HG03571 (cell line): ENCODE data around the gene TMSB4X.
A peak's percentile ranks its signal among the peaks of the same experiment; 100 is the strongest.
"Not testable (repeated sequence)": the region's sequence is repeated elsewhere in the genome, so short reads cannot be mapped to it uniquely, and the experiment has no call there.

Experiments
- ATAC-seq: cut with Tn5 transposase; IDR thresholded peaks from one replicate; pipeline ENCODE4 v1.9.1; 2021; ENCODE audit not compliant: unreplicated experiment

Gene TMSB4X

DNA sequence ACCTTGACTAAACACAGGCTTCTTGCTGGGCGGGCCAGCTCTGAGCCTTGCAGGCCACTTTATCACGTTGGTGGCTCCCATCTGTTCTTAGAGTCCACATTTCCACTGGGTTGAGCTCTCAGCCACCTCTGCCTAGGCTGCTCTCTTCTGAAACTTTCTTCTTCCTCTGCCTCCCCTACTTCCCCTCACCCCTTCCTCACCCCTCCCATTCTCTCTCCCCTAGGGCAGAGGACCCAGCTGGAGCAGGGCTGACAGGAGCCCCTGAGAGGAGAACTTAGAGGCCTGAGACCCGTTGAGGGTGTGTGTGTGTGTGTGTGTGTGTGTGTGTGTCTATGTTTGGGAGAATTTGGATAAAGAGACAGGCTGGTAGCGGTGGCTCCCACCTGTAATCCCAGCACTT lies 19.9 kb upstream of the TMSB4X start:
- no peak for ATAC-seq

DNA sequence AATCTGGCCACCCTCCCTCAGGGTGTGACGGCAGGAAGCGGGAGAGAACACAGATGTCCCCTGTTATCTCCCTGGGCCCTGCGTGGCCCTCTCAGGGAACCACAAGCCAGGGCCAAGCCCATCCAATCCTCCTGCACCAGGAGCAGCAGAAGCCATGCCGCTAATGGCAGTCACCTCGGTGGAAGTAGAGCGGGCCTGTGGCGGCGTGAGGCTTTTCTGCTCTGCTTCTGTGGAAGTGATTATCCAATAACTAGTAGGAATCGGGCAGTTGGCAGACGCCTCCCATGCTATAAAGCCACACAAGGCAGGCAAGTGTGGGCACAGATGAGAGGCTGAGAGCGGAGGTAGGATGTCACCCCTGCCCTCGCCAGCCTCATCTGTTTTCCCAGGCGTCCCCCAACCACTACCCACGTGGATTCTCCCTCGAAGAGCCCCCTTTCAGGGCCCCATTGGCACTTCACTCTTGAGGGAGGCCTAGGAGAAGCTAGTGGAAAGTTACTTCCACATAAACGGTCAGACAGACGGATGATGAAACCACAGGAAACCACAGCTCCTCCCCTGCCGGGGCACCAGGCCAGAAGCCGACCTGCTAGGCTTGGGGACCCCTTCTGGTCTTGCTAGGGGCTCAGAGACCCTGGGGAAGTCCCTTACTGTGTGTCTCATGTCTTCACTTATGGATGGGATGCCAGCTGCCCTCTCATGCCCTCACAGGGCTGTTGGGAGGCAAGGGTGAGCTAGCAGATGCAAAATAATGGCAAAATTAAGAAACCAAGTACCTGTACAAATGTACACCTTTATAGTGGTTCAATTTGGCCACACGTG lies 18.8 kb upstream of the TMSB4X start:
- ATAC-seq, result no peak

DNA sequence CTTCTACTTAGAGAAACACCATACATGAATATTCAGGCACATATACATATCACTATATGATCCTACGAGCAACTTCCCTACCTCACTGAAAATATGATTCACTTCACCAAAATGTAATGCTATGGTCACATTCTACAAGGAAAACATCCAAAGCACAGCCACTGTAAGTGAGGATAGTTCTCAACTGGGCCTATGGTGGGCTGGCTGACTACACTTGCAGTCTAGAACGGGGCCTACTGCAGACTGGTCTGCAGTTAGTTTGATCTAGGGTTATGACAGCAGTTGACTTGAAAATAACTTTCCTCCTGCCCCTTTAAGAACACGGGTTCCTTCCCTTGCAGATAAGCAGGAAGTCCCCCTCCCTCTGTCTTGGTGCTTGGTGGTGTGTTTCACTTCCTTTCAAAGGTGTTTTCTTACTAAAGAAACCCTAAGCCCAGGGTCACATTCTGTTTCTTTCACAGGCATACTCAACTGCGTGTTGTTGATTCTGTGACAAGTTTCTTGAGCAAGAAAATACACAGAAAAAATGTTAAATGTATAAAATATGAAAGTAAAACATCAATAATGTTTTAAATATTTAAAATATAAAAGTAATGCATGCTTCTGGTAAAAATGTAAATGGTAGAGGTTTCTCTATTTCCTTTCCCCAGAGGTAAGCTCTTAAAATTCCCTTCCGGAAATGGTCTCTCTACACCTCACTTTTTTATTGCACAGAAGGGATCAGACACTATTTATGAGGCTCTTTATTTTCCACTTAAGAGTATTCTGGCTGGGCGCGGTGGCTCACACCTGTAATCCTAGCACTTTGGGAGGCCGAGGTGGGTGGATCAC lies 18.0 kb upstream of the TMSB4X start:
- ATAC-seq, result peak; percentile 49

DNA sequence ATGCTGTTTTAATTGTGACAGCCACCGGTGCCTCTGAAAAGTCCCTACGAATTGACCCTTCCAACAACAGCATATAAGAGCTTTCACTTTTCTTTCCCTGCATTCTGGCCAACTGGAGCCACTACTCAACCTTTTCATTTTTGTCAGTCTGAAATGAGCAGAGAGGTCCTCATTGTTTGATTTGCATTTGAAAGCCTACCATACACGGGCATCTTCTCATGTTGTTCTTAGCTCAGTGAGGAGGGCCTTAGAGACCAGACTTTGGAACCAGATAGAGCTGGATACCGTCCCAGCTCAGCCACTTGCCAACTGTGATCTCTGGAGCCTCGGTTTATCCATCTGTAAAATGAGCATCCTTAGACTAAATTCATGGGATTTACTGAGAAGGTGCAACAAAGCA lies 16.9 kb upstream of the TMSB4X start:
- ATAC-seq, result no peak

DNA sequence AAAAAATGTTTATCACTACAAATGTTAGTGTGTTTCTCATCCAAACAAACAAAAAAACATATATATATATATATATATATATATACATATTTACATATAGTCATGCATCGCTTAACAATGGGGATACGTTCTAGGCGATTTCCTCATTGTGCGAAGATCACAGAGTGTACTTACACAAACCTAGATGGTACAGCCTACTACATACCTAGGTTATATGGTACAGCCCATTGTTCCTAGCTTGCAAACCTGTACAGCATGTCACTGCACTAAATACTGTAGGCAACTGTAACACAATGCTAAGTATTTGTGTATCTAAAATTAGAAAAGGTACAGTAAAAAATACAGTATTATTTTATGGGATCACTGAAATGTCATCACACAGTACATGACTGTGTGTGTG lies 16.4 kb upstream of the TMSB4X start:
- no peak for ATAC-seq

DNA sequence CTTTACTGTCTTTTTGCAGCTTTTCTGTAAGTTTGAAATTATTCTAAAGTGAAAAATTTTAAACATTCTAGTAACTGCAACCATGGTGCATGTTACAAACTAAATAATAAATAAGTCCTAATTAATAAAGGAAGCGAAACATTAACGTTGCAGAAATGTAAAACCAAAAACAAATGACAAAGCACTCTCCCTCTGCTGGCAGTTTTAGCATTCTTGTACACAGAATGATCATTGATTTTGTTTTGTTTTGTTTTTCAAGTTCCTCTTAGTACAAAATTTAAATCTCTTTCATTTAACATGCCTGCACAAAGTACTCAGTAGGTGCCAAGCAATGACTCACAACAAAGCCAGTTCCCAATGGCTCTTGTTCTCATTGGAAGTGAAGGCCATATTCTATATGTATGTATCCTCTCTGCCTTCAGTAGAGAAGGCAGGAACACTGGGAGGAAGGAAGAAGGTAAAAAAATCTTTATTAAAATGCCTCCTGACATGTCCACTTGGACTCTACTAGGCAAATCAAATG lies 13.7 kb upstream of the TMSB4X start:
- ATAC-seq, result no peak

DNA sequence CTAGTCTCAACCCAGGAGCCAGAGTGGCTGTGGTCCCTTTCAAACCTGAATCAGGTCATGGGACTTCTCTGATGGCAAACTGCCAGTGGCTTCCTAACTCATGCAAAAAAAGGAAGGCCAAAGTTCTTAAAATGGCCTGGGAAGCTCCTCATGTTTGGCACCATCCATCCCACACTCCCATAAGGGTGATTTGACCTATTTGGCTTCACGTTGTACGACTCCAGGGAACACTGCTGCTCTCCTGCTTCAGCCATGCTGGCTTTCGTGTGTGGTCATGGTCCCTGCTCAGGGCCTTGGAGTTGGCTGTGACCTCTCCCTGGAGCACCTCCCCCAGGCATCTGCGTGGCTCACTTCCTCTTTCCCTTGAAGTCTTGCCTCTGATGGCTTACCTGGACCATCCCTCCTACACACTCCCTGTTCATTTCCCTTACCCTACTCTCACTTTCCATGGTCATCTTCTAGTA lies 12.8 kb upstream of the TMSB4X start:
- ATAC-seq, result peak; percentile 52

DNA sequence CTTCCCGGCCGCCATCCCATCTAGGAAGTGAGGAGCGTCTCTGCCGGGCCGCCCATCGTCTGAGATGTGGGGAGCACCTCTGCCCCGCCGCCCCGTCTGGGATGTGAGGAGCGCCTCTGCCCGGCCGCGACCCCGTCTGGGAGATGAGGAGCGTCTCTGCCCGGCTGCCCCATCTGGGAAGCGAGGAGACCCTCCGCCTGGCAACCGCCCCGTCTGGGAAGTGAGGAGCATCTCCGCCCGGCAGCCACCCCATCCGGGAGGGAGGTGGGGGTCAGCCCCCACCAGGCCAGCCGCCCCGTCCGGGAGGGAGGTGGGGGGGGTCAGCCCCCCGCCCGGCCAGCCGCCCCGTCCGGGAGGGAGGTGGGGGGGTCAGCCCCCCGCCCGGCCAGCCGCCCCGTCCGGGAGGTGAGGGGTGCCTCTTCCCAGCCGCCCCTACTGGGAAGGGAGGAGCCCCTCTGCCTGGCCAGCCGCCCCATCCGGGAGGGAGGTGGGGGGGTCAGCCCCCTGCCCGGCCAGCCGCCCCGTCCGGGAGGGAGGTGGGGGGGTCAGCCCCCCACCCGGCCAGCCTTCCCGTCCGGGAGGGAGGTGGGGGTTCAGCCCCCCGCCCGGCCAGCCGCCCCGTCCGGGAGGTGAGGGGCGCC lies 11.6 kb upstream of the TMSB4X start:
- not testable (repeated sequence) for ATAC-seq

DNA sequence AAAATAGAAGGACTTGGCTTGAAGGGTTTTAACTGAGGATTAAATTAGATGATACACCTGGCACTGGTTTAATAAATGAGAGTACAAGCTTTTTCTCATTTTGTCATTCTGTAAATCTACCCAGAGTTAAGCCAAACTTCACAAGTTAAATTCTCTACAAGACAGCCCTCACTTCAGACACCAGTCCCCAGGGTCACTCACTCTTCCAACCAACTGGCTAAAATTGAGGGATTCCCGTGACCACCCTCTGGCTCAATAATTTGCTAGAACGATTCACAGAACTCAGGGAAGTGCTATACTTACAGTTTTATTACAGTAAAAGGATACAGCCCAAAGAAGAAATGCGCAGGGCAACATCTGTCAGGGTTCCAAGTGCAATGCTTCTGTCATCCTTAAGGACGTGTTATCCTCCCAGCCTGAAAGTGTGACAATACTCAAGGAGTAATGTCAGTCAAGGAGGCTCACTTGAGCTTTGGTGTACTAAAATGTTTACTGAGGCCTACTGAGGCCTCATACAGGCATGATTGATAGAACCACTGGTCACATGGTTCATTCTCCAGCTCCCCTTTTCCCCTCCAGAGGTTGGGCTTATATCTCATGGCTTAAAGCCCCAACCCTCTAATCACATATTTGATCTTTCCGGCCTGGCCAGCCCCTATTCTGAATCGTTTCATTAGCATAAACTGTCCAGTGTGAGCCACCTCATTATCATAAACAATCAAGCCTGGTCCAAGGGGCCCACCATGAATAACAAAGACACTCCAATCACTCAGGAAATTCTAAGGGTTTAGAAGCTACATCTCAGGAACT lies 9.6 kb upstream of the TMSB4X start:
- no peak for ATAC-seq

DNA sequence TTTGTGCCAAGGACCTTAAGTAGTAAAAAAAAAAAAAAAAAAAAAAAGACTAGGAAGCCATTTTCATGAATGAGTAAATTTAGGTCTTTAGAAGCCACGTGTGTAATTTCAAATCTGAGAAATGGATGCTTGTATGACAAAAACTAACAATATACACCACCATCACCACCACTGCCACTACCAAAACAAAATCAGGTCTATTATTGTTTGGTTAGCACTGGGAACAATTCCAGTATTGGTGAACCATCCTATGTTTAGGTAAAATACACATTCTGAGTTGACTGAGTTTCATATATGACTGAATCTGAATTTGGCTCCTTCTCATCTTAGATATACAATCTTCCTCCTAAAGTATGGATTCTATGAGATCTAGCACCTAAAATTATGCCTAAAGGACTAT lies 8.8 kb upstream of the TMSB4X start:
- ATAC-seq, result no peak

DNA sequence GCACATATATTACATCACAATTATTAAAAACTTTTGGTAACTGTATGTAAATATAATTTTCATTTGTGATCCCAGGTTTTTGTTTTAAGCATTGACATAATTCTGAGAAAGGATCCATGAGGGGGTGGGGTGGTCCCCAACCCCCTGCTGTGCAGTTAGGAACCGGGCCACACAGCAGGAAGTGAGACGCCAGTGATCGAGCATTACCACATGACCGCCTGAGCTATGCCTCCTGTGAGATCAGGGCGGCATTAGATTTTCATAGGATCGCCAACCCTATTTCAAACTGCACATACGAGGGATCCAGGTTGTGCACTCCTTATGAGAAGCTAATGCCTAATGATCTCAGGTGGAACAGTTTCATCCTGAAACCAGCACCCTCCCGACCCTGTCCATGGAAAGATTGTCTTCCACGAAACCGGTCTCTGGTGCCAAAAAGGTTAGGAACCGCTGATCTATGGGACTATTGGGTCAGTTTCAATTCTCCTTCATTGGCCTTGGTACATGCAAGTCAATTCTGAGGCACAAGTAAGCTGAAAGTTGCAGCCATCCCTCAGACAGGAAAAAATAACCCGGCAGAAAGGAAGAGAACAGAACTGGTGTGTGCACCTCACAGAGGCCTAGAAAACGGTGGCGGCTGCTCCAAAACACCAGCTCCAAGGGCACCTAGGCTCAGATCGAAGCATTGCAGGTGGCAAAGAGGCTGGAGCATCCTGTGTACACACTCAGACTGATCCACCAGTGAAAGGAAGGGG lies 7.0 kb upstream of the TMSB4X start:
- ATAC-seq, result no peak

DNA sequence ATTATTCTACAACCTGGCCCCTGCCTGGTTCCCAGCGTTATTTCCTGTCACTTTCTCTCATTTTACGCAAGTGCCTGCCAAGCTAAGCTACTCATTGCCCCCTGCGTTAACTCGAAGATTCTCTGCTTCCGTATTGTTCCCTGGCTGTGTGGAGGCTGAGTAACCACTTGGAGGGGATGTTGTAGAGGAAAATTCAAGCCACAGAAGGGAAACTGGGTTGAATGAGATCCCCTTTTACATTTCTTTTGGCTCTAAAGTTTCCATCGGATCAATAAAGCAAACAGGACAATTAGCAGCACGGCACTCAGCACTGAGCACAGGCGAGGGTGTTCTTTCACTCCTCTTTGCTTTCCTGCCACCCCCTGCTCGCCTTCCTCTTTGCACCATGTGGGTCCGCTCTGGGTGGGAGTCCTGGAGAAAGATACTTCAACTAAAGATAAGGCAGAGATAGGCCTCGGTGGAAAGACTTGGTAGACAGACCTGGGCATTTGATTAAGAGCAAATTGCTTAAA lies 4.2 kb upstream of the TMSB4X start:
- no peak for ATAC-seq

DNA sequence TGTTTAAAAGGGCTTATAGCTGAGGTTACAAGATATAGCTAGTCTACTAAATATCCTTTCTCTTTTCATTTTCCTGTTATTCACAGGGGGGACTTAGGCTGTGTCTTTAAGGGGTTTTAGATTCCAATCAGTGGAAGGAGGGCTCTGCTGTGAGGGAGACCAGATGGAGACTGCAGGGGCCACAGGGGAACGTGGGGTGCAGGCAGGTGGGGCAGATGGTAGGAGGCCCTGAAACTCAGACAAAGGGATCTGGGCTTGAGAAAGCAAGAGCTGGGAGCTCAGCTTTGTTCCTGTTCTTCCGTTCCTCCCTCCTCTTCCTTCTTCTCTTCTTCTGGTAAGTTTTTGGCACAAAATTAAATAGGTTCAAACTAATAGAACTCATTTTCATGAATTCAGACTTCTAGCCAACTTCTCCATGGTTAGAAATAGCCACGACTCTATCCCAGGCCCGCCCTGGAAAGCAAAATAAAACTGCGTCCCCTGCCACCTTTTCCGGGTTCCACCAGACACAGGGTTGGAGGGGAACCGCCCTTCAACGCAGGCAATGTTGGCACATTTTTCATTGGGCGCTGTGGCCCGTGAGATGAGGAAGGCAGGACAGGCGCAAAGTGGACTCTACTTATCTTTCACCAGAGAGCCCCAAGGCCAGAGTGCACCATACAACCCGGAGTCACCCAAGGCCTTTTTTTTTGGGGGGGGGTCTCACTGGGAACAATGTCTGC lies 3.5 kb upstream of the TMSB4X start:
- ATAC-seq, result no peak

DNA sequence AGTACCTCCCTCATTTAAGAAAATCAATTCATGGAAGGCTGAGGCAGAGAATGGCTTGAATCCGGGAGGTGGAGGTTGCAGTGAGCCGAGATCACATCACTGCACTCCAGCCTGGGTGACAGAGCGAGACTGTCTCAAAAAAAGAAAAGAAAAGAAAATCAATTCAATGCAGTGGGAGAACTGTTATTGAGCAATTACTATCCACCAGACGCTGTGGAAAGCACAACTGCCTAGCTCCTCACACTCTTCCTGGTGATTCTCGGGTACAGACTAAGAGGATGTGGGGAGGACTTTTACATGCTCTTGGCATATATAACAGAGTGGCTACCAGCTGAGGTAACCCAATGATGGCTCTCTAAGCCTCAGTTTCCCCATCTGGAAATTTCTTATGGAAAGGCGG lies 2.7 kb upstream of the TMSB4X start:
- no peak for ATAC-seq

DNA sequence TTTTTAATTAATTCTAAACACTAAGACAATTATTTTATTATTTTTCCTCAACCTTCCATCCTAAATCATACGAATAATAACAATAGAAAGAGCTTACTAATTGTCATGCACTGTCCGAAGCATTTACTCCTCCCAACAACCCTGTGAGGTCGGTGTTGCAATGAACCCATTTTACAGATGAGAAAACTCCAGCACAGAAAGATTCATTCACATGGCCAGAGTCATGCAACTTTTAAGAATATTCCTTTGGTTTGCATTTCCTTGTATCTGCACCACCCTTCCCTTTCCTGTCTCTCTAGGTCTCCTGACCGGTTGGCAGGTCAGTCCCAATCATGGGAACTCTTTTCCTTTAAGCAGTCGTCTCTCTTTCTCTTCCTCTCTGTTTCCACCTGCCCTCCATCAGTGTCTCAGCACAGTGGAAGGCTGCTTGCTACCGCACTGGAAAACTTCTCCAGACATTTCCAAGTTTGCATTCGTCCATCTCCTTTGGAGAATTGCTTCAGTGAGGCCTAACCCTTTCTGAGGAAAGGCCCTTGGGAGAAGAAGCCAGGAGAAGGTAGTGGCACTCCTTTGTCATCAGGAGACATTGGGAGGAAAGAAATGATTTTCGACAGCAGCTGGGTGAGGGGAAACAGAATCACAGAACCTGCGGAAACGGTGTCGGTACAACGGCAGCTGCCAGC lies 1.9 kb upstream of the TMSB4X start:
- no peak for ATAC-seq

DNA sequence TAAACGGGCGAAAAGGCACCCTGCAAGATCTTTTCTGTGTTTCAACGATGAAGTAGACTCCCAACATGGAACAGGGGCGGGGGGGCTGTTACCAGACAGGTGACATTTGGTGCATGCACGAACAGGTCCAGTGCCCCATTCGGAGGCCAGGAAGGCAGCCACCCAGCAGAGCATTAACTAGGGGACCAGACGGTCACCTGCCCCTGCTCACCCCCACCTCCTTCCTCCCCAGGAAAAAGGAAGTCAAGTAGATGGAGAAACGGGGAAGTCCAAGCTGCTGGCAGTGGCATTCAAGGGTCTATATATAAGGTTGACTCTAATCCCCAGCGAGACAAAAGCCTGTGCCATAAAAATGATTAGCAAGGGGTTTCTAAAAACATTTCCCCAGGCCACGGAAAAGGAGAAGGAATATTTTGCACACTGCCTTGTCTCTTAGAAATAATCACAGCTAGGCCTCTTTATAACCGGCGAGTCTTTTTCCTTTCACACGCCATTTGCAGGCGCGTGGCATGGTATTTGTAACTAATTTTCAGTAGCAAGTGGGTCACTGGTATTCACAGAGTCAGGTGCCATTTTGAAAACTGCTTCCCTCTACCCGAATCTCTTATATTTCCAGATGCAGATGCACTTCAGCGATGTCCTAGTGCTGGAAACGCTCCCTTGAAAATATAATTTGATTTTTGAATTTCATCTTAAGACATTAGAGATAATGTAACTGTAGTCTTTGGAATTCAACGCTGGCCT lies 1.2 kb upstream of the TMSB4X start:
- ATAC-seq, result no peak

DNA sequence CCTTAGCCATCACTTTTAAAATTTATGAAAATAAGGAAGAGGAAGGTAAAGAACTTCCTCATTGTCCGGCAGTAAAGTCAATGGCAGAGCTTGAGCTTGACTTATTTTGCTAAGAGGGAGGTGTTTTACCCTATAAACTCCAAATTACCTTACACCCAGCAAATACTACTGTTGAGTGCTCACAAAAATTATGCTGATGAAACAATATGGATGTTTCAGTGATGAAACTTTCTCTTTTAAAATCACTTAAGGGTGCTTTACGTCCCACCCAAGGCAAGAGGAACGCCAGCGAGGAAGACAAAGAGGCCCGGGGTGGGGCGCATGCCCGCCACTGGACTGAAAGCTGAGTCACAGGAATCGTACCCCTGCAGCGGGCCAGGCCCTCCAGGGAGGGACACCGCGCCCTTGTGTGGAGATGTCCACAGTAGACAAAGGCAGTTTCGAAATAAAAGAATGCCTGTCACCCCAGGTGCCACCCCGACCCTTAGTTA lies 560 bp upstream of the TMSB4X start:
- no peak for ATAC-seq

DNA sequence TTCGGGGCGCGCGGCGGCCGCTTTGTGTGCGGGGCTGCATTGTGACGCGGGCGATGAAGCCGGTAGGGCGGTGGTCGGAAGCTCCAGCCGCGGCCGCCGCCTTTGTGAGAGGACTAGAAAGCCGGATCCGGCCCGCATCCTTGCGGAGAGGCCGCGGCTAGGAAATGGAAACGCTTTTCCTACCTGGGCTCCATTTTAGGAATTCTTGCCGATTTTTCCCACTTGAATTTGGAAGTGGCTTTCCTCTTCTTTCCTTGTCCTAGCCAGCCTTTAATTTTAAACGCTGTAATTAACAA lies 708 bp downstream of the TMSB4X start:
- no peak for ATAC-seq
